Hepatocyte (in vitro differentiated cells): ENCODE results near the gene ANKRD13A. TPM values are rescaled to one million over a fixed set of nuclear protein-coding genes. Genes with fewer than 3 reads are reported as not detected.

ENCODE experiments used
- DNase-seq: peaks from one replicate; pipeline ENCODE4 v3.0.0-alpha.2; 2016; ENCODE audit warnings: low spot score
- H2AFZ ChIP-seq: fragments of 200-600 bp; sonication (generic); 2 replicates; pipeline ENCODE4 v1.6.0; 2016; ENCODE audit warnings: antibody characterized with exemption, mild to moderate bottlenecking
- H3K27ac ChIP-seq: fragments of 200-600 bp; sonication (generic); 2 replicates; pipeline ENCODE4 v1.5.1; 2016; ENCODE audit warnings: mild to moderate bottlenecking
- H3K27me3 ChIP-seq: fragments of 200-600 bp; sonication (generic); 2 replicates; pipeline ENCODE4 v1.6.1; 2016
- H3K36me3 ChIP-seq: fragments of 200-600 bp; sonication (generic); replicated peaks from 2 replicates; pipeline ENCODE4 v1.5.1; 2016; ENCODE audit warnings: low read depth; ENCODE audit not compliant: insufficient read depth
- H3K4me1 ChIP-seq: fragments of 200-600 bp; sonication (generic); 2 replicates; pipeline ENCODE4 v1.5.1; 2016; ENCODE audit warnings: mild to moderate bottlenecking, moderate library complexity; ENCODE audit not compliant: insufficient read depth
- H3K4me2 ChIP-seq: fragments of 200-600 bp; sonication (generic); 2 replicates; pipeline ENCODE4 v1.6.0; 2016
- H3K4me3 ChIP-seq: fragments of 200-600 bp; sonication (generic); 2 replicates; pipeline ENCODE4 v1.5.1; 2016; ENCODE audit warnings: mild to moderate bottlenecking
- H3K79me2 ChIP-seq: fragments of 200-600 bp; sonication (generic); 2 replicates; pipeline ENCODE4 v1.6.0; 2017; ENCODE audit warnings: mild to moderate bottlenecking
- H3K9me2 ChIP-seq: fragments of 200-600 bp; sonication (generic); replicated peaks from 2 replicates; pipeline ENCODE4 v1.6.0; 2017; ENCODE audit warnings: mild to moderate bottlenecking; ENCODE audit not compliant: insufficient read depth
- H3K9me3 ChIP-seq: fragments of 200-600 bp; sonication (generic); 2 replicates; pipeline ENCODE4 v1.5.1; 2016; ENCODE audit warnings: low read depth, mild to moderate bottlenecking
- H4K20me1 ChIP-seq: fragments of 200-600 bp; sonication (generic); 2 replicates; pipeline ENCODE4 v1.6.0; 2016; ENCODE audit warnings: mild to moderate bottlenecking; ENCODE audit not compliant: insufficient read depth, poor library complexity, severe bottlenecking
- EZH2 ChIP-seq: fragments of 200-600 bp; sonication (generic); IDR thresholded peaks from 2 replicates; pipeline ENCODE4 v1.6.1; 2016; ENCODE audit warnings: antibody characterized with exemption, mild to moderate bottlenecking, borderline replicate concordance
- EZH2phosphoT487 ChIP-seq: fragments of 200-600 bp; sonication (generic); IDR thresholded peaks from one replicate; pipeline ENCODE4 v1.6.1; 2018; ENCODE audit warnings: antibody characterized with exemption, mild to moderate bottlenecking, low read depth, moderate library complexity; ENCODE audit not compliant: unreplicated experiment, severe bottlenecking
- WGBS: methylation state at CpG from one replicate; pipeline ENCODE4 v1.1.6; 2016; ENCODE audit warnings: low lambda C conversion rate; ENCODE audit errors: missing lambda C conversion rate; 5-methylcytosine and 5-hydroxymethylcytosine counted together
- polyA plus RNA-seq: library from polyadenylated mRNA; unstranded; fragments of >200 nt; fragmentation: Nextera tagmentation; extraction: Ambion mirVana; gene quantifications from 2 replicates; pipeline ENCODE4 v1.2.1, GENCODE V29; 2016
- total RNA-seq: library from RNA; depleted of rRNA; stranded (reverse); fragments of >200 nt; gene quantifications from 2 replicates; pipeline ENCODE4 v1.2.3, GENCODE V29; 2014
- TF ChIP-seq, protein P1 (sequence below): fragments of 200-600 bp; sonication (generic); IDR thresholded peaks from 2 replicates; pipeline ENCODE4 v1.5.1; 2016; ENCODE audit warnings: antibody characterized with exemption, mild to moderate bottlenecking; ENCODE audit not compliant: poor library complexity

ANKRD13A gene
- total and polyA plus RNA-seq, 2 experiments from 2014 or later = 13.2 to 55.3 TPM

DNA sequence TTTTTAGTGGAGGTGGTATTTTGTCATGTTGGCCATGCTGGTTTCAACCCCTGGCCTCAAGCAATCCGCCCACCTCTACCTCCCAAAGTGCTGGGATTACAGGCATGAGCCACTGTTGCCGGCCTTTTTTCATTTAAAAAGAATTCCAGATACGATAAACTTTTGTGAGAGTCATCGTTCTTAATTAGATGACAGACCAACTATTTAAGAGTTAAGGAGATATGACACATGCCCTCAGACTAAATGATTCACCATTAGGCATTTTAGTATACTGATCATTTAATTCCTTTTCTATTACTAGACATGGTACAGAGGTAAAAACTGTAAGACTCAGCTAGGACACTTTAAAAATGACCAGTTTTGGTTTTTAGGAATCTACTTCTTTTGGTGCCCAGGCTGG lies 2.4 kb downstream of the ANKRD13A start:
- peaks cover 42% of the 10 kb centered on the region for H3K79me2 ChIP-seq
- no peak overlapping the region for H3K27ac ChIP-seq
- no peaks in the 10 kb centered on the region for H3K27me3 ChIP-seq
- H2AFZ ChIP-seq = no peak overlapping the region
- no peaks in the 10 kb centered on the region for H3K9me2 ChIP-seq
- no peak overlapping the region for H3K4me3 ChIP-seq
- H4K20me1 ChIP-seq = no peaks in the 10 kb centered on the region
- DNase-seq = no peak
- H3K9me3 ChIP-seq = no peaks in the 10 kb centered on the region
- TF ChIP-seq, protein P1, sequence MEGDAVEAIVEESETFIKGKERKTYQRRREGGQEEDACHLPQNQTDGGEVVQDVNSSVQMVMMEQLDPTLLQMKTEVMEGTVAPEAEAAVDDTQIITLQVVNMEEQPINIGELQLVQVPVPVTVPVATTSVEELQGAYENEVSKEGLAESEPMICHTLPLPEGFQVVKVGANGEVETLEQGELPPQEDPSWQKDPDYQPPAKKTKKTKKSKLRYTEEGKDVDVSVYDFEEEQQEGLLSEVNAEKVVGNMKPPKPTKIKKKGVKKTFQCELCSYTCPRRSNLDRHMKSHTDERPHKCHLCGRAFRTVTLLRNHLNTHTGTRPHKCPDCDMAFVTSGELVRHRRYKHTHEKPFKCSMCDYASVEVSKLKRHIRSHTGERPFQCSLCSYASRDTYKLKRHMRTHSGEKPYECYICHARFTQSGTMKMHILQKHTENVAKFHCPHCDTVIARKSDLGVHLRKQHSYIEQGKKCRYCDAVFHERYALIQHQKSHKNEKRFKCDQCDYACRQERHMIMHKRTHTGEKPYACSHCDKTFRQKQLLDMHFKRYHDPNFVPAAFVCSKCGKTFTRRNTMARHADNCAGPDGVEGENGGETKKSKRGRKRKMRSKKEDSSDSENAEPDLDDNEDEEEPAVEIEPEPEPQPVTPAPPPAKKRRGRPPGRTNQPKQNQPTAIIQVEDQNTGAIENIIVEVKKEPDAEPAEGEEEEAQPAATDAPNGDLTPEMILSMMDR = no peak
- TF ChIP-seq EZH2 (no peak), EZH2phosphoT487 (no peak)
- WGBS = 96% methylated on average over 4 of the region's 4 CpGs
- peaks cover 7% of the 10 kb centered on the region for H3K4me1 ChIP-seq
- no peaks in the 10 kb centered on the region for H3K36me3 ChIP-seq
- no peak overlapping the region for H3K4me2 ChIP-seq

GRCh38 chr12:110002676-110003515 lies 3.7 kb downstream of the ANKRD13A start:
- H2AFZ ChIP-seq = no peak overlapping the region
- no peaks in the 10 kb centered on the region for H3K27me3 ChIP-seq
- no peaks in the 10 kb centered on the region for H4K20me1 ChIP-seq
- H3K79me2 ChIP-seq = peaks cover 55% of the 10 kb centered on the region
- TF ChIP-seq, protein P1 = no peak
- TF ChIP-seq EZH2phosphoT487 (no peak), EZH2 (no peak)
- H3K4me3 ChIP-seq = no peak overlapping the region
- no peaks in the 10 kb centered on the region for H3K9me3 ChIP-seq
- peak overlapping the region; percentile 54 for H3K27ac ChIP-seq
- peaks cover 7% of the 10 kb centered on the region for H3K4me1 ChIP-seq
- 88% methylated on average over 8 of the region's 8 CpGs for WGBS
- no peak overlapping the region for H3K4me2 ChIP-seq
- no peaks in the 10 kb centered on the region for H3K36me3 ChIP-seq
- DNase-seq = no peak
- H3K9me2 ChIP-seq = no peaks in the 10 kb centered on the region

DNA sequence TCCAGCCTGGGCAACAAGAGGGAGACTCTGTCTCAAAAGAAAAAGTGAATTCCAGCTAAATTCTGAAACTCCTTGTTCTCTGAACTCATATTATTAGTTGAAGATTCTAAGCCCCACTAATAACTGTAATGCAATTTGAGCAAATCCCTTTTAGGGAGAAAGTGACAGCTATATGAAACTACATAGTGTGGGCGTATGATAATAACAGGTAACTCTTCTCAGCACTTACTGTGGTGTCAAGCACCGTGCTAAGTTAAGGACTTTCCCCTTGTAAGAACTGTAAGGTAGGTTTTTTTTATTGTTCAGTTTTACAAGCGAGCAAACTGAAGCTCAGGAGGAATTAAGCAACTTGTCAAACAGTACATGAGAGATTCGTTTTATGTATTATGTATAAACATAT lies 5.4 kb downstream of the ANKRD13A start:
- no peak overlapping the region for H3K27ac ChIP-seq

More for the DNA sequence above, 5.4 kb downstream of the ANKRD13A start:
- H4K20me1 ChIP-seq = no peaks in the 10 kb centered on the region
- no peaks in the 10 kb centered on the region for H3K27me3 ChIP-seq
- H2AFZ ChIP-seq = no peak overlapping the region
- DNase-seq = no peak
- no peak for TF ChIP-seq EZH2
- TF ChIP-seq, protein P1 = no peak
- no peaks in the 10 kb centered on the region for H3K9me2 ChIP-seq
- H3K79me2 ChIP-seq = peaks cover 68% of the 10 kb centered on the region
- WGBS = 78% methylated on average over 4 of the region's 4 CpGs
- H3K9me3 ChIP-seq = no peaks in the 10 kb centered on the region
- no peaks in the 10 kb centered on the region for H3K36me3 ChIP-seq
- H3K4me2 ChIP-seq = no peak overlapping the region
- H3K4me1 ChIP-seq = peaks cover 7% of the 10 kb centered on the region
- no peak overlapping the region for H3K4me3 ChIP-seq
